K562 (cell line): ENCODE measurements around the gene ZSWIM1. TPM values are rescaled to one million over a fixed set of nuclear protein-coding genes. Genes with fewer than 3 reads are reported as not detected.

Experiments used
- ARID1B ChIP-seq: fragments of 450-650 bp; IDR thresholded peaks from 2 replicates; pipeline ENCODE4 v1.6.1; 2016; ENCODE audit warnings: antibody characterized with exemption, mild to moderate bottlenecking, inconsistent platforms
- BACH1 ChIP-seq: fragments of 200-800 bp; sonication (Bioruptor generic); IDR thresholded peaks from 2 replicates; pipeline ENCODE4 v1.6.1; 2016; ENCODE audit warnings: missing genetic modification characterization, missing compliant biosample characterization
- CAMTA2 ChIP-seq: fragments of 250-450 bp; sonication (Bioruptor Pico); conservative IDR thresholded peaks from 2 replicates; pipeline ENCODE4 v1.5.1; 2022
- DMBX1 ChIP-seq: fragments of 250-450 bp; sonication (Bioruptor Pico); IDR thresholded peaks from 2 replicates; pipeline ENCODE4 v1.8.0; 2022; ENCODE audit warnings: inconsistent platforms, mild to moderate bottlenecking, moderate library complexity, borderline replicate concordance
- FOXM1 ChIP-seq, 2 experiments: fragments of 450-650 bp in 1 of 2; sonication (generic) in 1 of 2; formaldehyde crosslinking in 1 of 2; IDR thresholded peaks; 2 replicates each; pipeline versions ENCODE4 v1.6.1 to v1.9.0; 2017 to 2022; ENCODE audit warnings: low read depth in 2 of 2, mild to moderate bottlenecking in 2 of 2, missing genetic modification reagents in 1 of 2, moderate library complexity in 1 of 2
- GATA2 ChIP-seq: sonication (generic); formaldehyde crosslinking; IDR thresholded peaks from 2 replicates; pipeline ENCODE4 v1.4.0; 2020; ENCODE audit warnings: mild to moderate bottlenecking, missing genetic modification reagents
- MCM7 ChIP-seq, 2 experiments: fragments of 450-650 bp; IDR thresholded peaks; 2 replicates each; pipeline ENCODE4 v1.6.1; 2016 to 2018
- MTF1 ChIP-seq: fragments of 250-450 bp; sonication (Bioruptor Pico); IDR thresholded peaks from 2 replicates; pipeline ENCODE4 v1.9.0; 2021; ENCODE audit warnings: moderate library complexity, mild to moderate bottlenecking, inconsistent platforms, borderline replicate concordance
- NELFE ChIP-seq: IDR thresholded peaks from 2 replicates; pipeline ENCODE4 v1.6.1; 2011; ENCODE audit warnings: mild to moderate bottlenecking; ENCODE audit not compliant: insufficient read depth, insufficient read length
- NUFIP1 ChIP-seq: fragments of 450-650 bp; IDR thresholded peaks from 2 replicates; pipeline ENCODE4 v1.6.1; 2018; ENCODE audit not compliant: partially characterized antibody
- SIN3A ChIP-seq, 2 experiments: fragments of 150-350 bp in 1 of 2; IDR thresholded peaks; 2 replicates each; pipeline ENCODE4 v1.6.1; 2011 to 2016; ENCODE audit warnings: borderline replicate concordance in 2 of 2, low read depth in 2 of 2, low read length in 2 of 2, mild to moderate bottlenecking in 2 of 2, moderate library complexity in 2 of 2; ENCODE audit not compliant: control insufficient read depth in 1 of 2
- SIN3B ChIP-seq: fragments of 450-650 bp; IDR thresholded peaks from 2 replicates; pipeline ENCODE4 v1.6.1; 2017; ENCODE audit warnings: low read depth, mild to moderate bottlenecking, moderate library complexity
- SPI1 ChIP-seq: IDR thresholded peaks from 2 replicates; pipeline ENCODE4 v1.6.1; 2011; ENCODE audit warnings: low read depth, low read length, control low read depth, borderline replicate concordance
- SRSF9 ChIP-seq: fragments of 200-400 bp; formaldehyde crosslinking; IDR thresholded peaks from 2 replicates; pipeline ENCODE4 v1.6.1; 2017; ENCODE audit warnings: low read depth, low read length, borderline replicate concordance
- ZNF561 ChIP-seq: fragments of 450-650 bp; formaldehyde crosslinking; conservative IDR thresholded peaks from 2 replicates; pipeline ENCODE4 v1.4.0; 2020; ENCODE audit warnings: mild to moderate bottlenecking, moderate library complexity
- polyA plus RNA-seq, 8 experiments: library from polyadenylated mRNA; depleted of rRNA in 4 of 8; stranded (reverse) in 5 of 8; unstranded in 3 of 8; fragments of >200 nt; fragmentation: Nextera tagmentation in 2 of 8; fragmentation: Illumina TruSeq in 1 of 8; extraction: Ambion mirVana in 2 of 8; extraction: Trizol in 1 of 8; gene quantifications; 2 replicates each; pipeline versions ENCODE4 v1.2.1 to v1.2.3, GENCODE V29; 2011 to 2014; ENCODE audit warnings: inconsistent platforms in 1 of 8, missing spikeins in 1 of 8
- total RNA-seq, 7 experiments: library from RNA; depleted of rRNA in 6 of 7; stranded (reverse); fragments of >200 nt in 6 of 7; fragmentation: Illumina TruSeq in 2 of 7; extraction: Trizol in 2 of 7; gene quantifications; 2 replicates each; pipeline versions ENCODE4 v1.2.1 to v1.2.3, GENCODE V29; 2011 to 2021; ENCODE audit warnings: low replicate concordance in 1 of 7
- TF ChIP-seq, protein P1 (sequence below): sonication (generic); formaldehyde crosslinking; IDR thresholded peaks from 2 replicates; pipeline ENCODE4 v1.8.0; 2022; ENCODE audit warnings: mild to moderate bottlenecking, missing genetic modification reagents
- TF ChIP-seq, protein P2 (sequence below): fragments of 450-650 bp; formaldehyde crosslinking; IDR thresholded peaks from 2 replicates; pipeline ENCODE4 v1.4.0; 2022; ENCODE audit warnings: missing genetic modification characterization
- TF ChIP-seq, protein P3 (sequence below): fragments of 450-650 bp; formaldehyde crosslinking; IDR thresholded peaks from 2 replicates; pipeline ENCODE4 v1.4.0; 2020; ENCODE audit warnings: mild to moderate bottlenecking, moderate library complexity
- TF ChIP-seq, protein P4 (sequence below): sonication (generic); IDR thresholded peaks from 2 replicates; pipeline ENCODE4 v1.6.1; 2016

The ZSWIM1 gene
- total and polyA plus RNA-seq, 9 of the 15 experiments (the other 6 are each of a cell fraction or from before 2014, with no cell fraction given): 2.5 to 15.6 (median 9.5) TPM

DNA sequence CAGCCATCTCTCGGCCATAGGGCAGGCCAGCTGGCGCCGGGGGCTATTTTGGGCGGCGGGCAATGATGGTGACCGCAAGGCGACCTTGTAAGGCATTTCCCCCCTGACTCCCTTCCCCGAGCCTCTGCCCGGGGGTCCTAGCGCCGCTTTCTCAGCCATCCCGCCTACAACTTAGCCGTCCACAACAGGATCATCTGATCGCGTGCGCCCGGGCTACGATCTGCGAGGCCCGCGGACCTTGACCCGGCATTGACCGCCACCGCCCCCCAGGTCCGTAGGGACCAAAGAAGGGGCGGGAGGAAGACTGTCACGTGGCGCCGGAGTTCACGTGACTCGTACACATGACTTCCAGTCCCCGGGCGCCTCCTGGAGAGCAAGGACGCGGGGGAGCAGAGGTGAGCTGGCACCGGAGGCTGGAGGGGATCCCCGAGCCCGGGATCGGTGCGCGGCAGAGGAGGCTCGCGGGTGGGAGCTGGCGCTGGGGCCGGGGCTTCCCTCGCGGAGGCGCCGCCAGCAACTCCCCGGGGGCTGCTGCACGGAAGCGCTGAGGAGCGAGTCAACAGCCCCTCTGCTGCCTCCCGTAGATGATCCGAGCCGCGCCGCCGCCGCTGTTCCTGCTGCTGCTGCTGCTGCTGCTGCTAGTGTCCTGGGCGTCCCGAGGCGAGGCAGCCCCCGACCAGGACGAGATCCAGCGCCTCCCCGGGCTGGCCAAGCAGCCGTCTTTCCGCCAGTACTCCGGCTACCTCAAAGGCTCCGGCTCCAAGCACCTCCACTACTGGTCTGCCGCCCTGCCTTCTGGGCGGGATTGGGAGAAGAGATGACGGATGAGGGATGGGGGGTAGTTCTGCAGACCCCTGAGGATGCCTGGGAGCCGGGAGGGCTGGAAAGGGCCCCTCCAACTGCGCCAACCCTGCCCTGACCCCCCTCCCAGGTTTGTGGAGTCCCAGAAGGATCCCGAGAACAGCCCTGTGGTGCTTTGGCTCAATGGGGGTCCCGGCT lies 10.3 kb downstream of the ZSWIM1 start, which contains the start of the genes CTSA and NEURL2 (continued):
- TF ChIP-seq, protein P1, sequence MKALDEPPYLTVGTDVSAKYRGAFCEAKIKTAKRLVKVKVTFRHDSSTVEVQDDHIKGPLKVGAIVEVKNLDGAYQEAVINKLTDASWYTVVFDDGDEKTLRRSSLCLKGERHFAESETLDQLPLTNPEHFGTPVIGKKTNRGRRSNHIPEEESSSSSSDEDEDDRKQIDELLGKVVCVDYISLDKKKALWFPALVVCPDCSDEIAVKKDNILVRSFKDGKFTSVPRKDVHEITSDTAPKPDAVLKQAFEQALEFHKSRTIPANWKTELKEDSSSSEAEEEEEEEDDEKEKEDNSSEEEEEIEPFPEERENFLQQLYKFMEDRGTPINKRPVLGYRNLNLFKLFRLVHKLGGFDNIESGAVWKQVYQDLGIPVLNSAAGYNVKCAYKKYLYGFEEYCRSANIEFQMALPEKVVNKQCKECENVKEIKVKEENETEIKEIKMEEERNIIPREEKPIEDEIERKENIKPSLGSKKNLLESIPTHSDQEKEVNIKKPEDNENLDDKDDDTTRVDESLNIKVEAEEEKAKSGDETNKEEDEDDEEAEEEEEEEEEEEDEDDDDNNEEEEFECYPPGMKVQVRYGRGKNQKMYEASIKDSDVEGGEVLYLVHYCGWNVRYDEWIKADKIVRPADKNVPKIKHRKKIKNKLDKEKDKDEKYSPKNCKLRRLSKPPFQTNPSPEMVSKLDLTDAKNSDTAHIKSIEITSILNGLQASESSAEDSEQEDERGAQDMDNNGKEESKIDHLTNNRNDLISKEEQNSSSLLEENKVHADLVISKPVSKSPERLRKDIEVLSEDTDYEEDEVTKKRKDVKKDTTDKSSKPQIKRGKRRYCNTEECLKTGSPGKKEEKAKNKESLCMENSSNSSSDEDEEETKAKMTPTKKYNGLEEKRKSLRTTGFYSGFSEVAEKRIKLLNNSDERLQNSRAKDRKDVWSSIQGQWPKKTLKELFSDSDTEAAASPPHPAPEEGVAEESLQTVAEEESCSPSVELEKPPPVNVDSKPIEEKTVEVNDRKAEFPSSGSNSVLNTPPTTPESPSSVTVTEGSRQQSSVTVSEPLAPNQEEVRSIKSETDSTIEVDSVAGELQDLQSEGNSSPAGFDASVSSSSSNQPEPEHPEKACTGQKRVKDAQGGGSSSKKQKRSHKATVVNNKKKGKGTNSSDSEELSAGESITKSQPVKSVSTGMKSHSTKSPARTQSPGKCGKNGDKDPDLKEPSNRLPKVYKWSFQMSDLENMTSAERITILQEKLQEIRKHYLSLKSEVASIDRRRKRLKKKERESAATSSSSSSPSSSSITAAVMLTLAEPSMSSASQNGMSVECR (CRISPR knock-in tag): peak; percentile 99
- TF ChIP-seq SIN3B (peak; percentile 99), MTF1 (CRISPR knock-in tag) (no peak), DMBX1 (CRISPR knock-in tag) (peak; percentile 59; the same call in 1 of the 2 replicates), NELFE (no peak), MCM7 (IDR thresholded peaks at IDR 0.05) (no peak), BACH1 (no peak), SPI1 (peak; percentile 23; the same call in 1 of the 2 replicates), FOXM1 (IDR thresholded peaks at IDR 0.05; ENCODE audit: low read depth) (no peak), FOXM1 (CRISPR knock-in tag; IDR thresholded peaks at IDR 0.05; ENCODE audit: low read depth) (no peak), CAMTA2 (no peak), NUFIP1 (no peak), ARID1B (peak; percentile 51), GATA2 (CRISPR knock-in tag) (no peak), SRSF9 (no peak), ZNF561 (CRISPR knock-in tag) (no peak), SIN3A (IDR thresholded peaks at IDR 0.05; ENCODE audit: borderline replicate concordance in 2 of 2, control insufficient read depth in 1 of 2, low read depth in 2 of 2, low read length in 2 of 2) (peak; percentile 98 to 100)
- TF ChIP-seq, protein P2, sequence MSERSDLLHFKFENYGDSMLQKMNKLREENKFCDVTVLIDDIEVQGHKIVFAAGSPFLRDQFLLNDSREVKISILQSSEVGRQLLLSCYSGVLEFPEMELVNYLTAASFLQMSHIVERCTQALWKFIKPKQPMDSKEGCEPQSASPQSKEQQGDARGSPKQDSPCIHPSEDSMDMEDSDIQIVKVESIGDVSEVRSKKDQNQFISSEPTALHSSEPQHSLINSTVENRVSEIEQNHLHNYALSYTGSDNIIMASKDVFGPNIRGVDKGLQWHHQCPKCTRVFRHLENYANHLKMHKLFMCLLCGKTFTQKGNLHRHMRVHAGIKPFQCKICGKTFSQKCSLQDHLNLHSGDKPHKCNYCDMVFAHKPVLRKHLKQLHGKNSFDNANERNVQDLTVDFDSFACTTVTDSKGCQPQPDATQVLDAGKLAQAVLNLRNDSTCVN (CRISPR knock-in tag): no peak
- TF ChIP-seq, protein P3, sequence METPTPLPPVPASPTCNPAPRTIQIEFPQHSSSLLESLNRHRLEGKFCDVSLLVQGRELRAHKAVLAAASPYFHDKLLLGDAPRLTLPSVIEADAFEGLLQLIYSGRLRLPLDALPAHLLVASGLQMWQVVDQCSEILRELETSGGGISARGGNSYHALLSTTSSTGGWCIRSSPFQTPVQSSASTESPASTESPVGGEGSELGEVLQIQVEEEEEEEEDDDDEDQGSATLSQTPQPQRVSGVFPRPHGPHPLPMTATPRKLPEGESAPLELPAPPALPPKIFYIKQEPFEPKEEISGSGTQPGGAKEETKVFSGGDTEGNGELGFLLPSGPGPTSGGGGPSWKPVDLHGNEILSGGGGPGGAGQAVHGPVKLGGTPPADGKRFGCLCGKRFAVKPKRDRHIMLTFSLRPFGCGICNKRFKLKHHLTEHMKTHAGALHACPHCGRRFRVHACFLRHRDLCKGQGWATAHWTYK: no peak
- TF ChIP-seq, protein P4, sequence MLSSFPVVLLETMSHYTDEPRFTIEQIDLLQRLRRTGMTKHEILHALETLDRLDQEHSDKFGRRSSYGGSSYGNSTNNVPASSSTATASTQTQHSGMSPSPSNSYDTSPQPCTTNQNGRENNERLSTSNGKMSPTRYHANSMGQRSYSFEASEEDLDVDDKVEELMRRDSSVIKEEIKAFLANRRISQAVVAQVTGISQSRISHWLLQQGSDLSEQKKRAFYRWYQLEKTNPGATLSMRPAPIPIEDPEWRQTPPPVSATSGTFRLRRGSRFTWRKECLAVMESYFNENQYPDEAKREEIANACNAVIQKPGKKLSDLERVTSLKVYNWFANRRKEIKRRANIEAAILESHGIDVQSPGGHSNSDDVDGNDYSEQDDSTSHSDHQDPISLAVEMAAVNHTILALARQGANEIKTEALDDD: no peak
